GM23248 (cell line): ENCODE measurements around the gene UBE3B. TPM values are rescaled to one million over a fixed set of nuclear protein-coding genes. Genes with fewer than 3 reads are reported as not detected.
"Not testable (repeated sequence)": the region's sequence is repeated elsewhere in the genome, so short reads cannot be mapped to it uniquely, and the experiment has no call there.

Experiments used
- DNase-seq: peaks from one replicate; pipeline ENCODE4 v3.0.0-alpha.2; 2015
- H2AFZ ChIP-seq: fragments of 200-600 bp; sonication (generic); 2 replicates; pipeline ENCODE4 v1.6.1; 2016; ENCODE audit warnings: antibody characterized with exemption
- H3F3A ChIP-seq: fragments of 200-600 bp; sonication (generic); 2 replicates; pipeline ENCODE4 v1.6.1; 2016; ENCODE audit warnings: mild to moderate bottlenecking, antibody characterized with exemption, mixed run types; ENCODE audit not compliant: insufficient read depth
- H3K27ac ChIP-seq: fragments of 200-600 bp; sonication (generic); 2 replicates; pipeline ENCODE4 v1.5.1; 2016; ENCODE audit warnings: mild to moderate bottlenecking
- H3K27me3 ChIP-seq: fragments of 200-600 bp; sonication (generic); replicated peaks from 2 replicates; pipeline ENCODE4 v1.6.1; 2016; ENCODE audit warnings: mild to moderate bottlenecking; ENCODE audit not compliant: insufficient read depth
- H3K36me3 ChIP-seq: fragments of 200-600 bp; sonication (generic); 2 replicates; pipeline ENCODE4 v1.6.1; 2016; ENCODE audit warnings: low read depth, mild to moderate bottlenecking
- H3K4me1 ChIP-seq: fragments of 200-600 bp; sonication (generic); 2 replicates; pipeline ENCODE4 v1.6.1; 2016; ENCODE audit warnings: mild to moderate bottlenecking; ENCODE audit not compliant: insufficient read depth
- H3K4me2 ChIP-seq: fragments of 200-600 bp; sonication (generic); one replicate; pipeline ENCODE4 v1.6.1; 2016; ENCODE audit warnings: mild to moderate bottlenecking; ENCODE audit not compliant: unreplicated experiment
- H3K4me3 ChIP-seq: fragments of 200-600 bp; sonication (generic); 2 replicates; pipeline ENCODE4 v1.5.1; 2016; ENCODE audit warnings: mild to moderate bottlenecking
- H3K79me2 ChIP-seq: fragments of 200-600 bp; sonication (generic); 2 replicates; pipeline ENCODE4 v1.6.1; 2016; ENCODE audit warnings: mild to moderate bottlenecking; ENCODE audit not compliant: insufficient read depth
- H3K9ac ChIP-seq: fragments of 200-600 bp; sonication (generic); 2 replicates; pipeline ENCODE4 v1.6.1; 2016; ENCODE audit warnings: mild to moderate bottlenecking
- H3K9me2 ChIP-seq: fragments of 200-600 bp; sonication (generic); 2 replicates; pipeline ENCODE4 v1.6.1; 2016; ENCODE audit warnings: mixed run types, mild to moderate bottlenecking, moderate library complexity; ENCODE audit not compliant: insufficient read depth
- H3K9me3 ChIP-seq: fragments of 200-600 bp; sonication (generic); one replicate; pipeline ENCODE4 v1.6.1; 2017; ENCODE audit warnings: low read depth
- H4K20me1 ChIP-seq: fragments of 200-600 bp; sonication (generic); 2 replicates; pipeline ENCODE4 v1.6.0; 2016; ENCODE audit not compliant: insufficient read depth
- EZH2 ChIP-seq: fragments of 200-600 bp; sonication (generic); IDR thresholded peaks from 2 replicates; pipeline ENCODE4 v1.6.1; 2018; ENCODE audit warnings: antibody characterized with exemption, mild to moderate bottlenecking; ENCODE audit not compliant: insufficient read depth, poor library complexity, severe bottlenecking
- EZH2phosphoT487 ChIP-seq: fragments of 200-600 bp; sonication (generic); IDR thresholded peaks from 2 replicates; pipeline ENCODE4 v1.6.1; 2018; ENCODE audit warnings: antibody characterized with exemption, moderate library complexity, mild to moderate bottlenecking, low read depth; ENCODE audit not compliant: insufficient read depth
- WGBS, 2 experiments: methylation state at CpG; one replicate each; pipeline ENCODE4 v1.1.6; 2015 to 2017; ENCODE audit warnings: low lambda C conversion rate in 2 of 2, low coverage in 1 of 2; ENCODE audit errors: missing lambda C conversion rate in 2 of 2; 5-methylcytosine and 5-hydroxymethylcytosine counted together
- in situ Hi-C: fragments of 300-500 bp; cut with MboI; formaldehyde crosslinking; loops from 2 replicates; pipeline ENCODE4 v1.15.0; 2020
- polyA plus RNA-seq: library from polyadenylated mRNA; unstranded; fragments of >200 nt; fragmentation: Nextera tagmentation; extraction: Ambion mirVana; gene quantifications from 2 replicates; pipeline ENCODE4 v1.2.1, GENCODE V29; 2016
- total RNA-seq: library from RNA; depleted of rRNA; stranded (reverse); fragments of >200 nt; shearing (Covaris generic); gene quantifications from 2 replicates; pipeline ENCODE4 v1.2.3, GENCODE V29; 2014

The UBE3B gene
- total and polyA plus RNA-seq, 2 experiments from 2014 or later, result 32.0 to 38.3 TPM

DNA sequence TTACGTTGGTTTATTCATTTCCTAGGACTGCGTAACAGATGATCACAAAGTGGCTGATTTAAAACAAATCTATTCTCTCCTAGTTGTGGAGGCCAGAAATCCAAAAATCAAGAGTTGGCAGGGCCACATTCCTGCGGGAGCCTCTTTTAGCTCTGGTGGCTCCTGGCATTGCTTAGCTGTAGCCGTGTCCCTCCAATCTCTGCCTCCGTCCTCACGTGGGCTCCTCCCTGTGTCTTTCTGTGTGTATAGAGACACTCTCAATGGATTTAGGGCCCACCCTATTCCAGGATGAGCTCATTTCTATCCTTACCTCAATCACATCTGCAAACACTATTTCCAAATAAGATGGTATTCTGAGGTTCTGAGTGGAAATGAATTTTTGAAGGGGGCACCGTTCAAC, 42.9 kb upstream of the UBE3B start:
- DNase-seq, result no peak
- Histone ChIP-seq H3K36me3 (no peaks in the 10 kb centered on the region), H3K9me2 (no peaks in the 10 kb centered on the region), H3K9ac (no peak overlapping the region), H3K79me2 (no peaks in the 10 kb centered on the region), H3K27ac (no peak overlapping the region), H3K4me3 (no peak overlapping the region), H3K4me1 (peaks cover 9% of the 10 kb centered on the region), H3K9me3 (no peaks in the 10 kb centered on the region), H3K27me3 (no peaks in the 10 kb centered on the region), H4K20me1 (no peaks in the 10 kb centered on the region), H3K4me2 (no peak overlapping the region), H3F3A (no peaks in the 10 kb centered on the region), H2AFZ (no peak overlapping the region)
- TF ChIP-seq EZH2 (no peak), EZH2phosphoT487 (no peak)
- in situ Hi-C loops, result loop anchor here (5.0 kb wide), 1 partner anchor 43 kb away; the partner anchor contains the start of genes KCTD10 and UBE3B
- WGBS, 2 experiments, result 50 to 53% methylated on average over 7 of the region's 7 CpGs

- no peaks in the 10 kb centered on the region for H3K36me3 ChIP-seq
- H3K27ac ChIP-seq, result no peak overlapping the region
- in situ Hi-C loops, result no loop called here
- no peaks in the 10 kb centered on the region for H3K27me3 ChIP-seq
- 82 to 84% methylated on average over 17 of the region's 17 CpGs for WGBS, 2 experiments
- no peak for DNase-seq
- no peaks in the 10 kb centered on the region for H3K9me2 ChIP-seq
- no peaks in the 10 kb centered on the region for H3K79me2 ChIP-seq
- TF ChIP-seq EZH2, result no peak
- TF ChIP-seq EZH2phosphoT487, result no peak
- no peak overlapping the region for H3K9ac ChIP-seq
- H2AFZ ChIP-seq, result no peak overlapping the region
- H3F3A ChIP-seq, result no peaks in the 10 kb centered on the region
- H3K4me2 ChIP-seq, result no peak overlapping the region
- H3K4me1 ChIP-seq, result peaks cover 13% of the 10 kb centered on the region
- H4K20me1 ChIP-seq, result no peaks in the 10 kb centered on the region
- H3K4me3 ChIP-seq, result no peak overlapping the region
- H3K9me3 ChIP-seq, result no peaks in the 10 kb centered on the region
Measured at GRCh38 chr12:109435428-109436187, 41.8 kb upstream of the UBE3B start.

- WGBS, 2 experiments, result 81 to 83% methylated on average over 7 of the region's 7 CpGs
- in situ Hi-C loops, result no loop called here
Measured at GRCh38 chr12:109436188-109436560, 41.3 kb upstream of the UBE3B start.

GRCh38 chr12:109439181-109439580, 38.3 kb upstream of the UBE3B start:
- Histone ChIP-seq H2AFZ (no peak overlapping the region), H3K9me2 (no peaks in the 10 kb centered on the region), H3K79me2 (peaks cover 16% of the 10 kb centered on the region), H3K4me1 (peaks cover 20% of the 10 kb centered on the region), H3K4me3 (no peak overlapping the region), H3K27ac (no peak overlapping the region), H3F3A (peaks cover 10% of the 10 kb centered on the region), H3K27me3 (no peaks in the 10 kb centered on the region), H3K9ac (no peak overlapping the region), H3K9me3 (no peaks in the 10 kb centered on the region), H3K36me3 (peaks cover under 1% of the 10 kb centered on the region; the same call in 1 of the 2 replicates), H4K20me1 (no peaks in the 10 kb centered on the region), H3K4me2 (no peak overlapping the region)
- TF ChIP-seq EZH2phosphoT487, result no peak
- no peak for TF ChIP-seq EZH2
- WGBS, 2 experiments, result 44 to 47% methylated on average over 6 of the region's 6 CpGs
- in situ Hi-C loops, result no loop called here
- no peak for DNase-seq

More at GRCh38 chr12:109436188-109436560, 41.3 kb upstream of the UBE3B start:
- Histone ChIP-seq H3K4me1 (peaks cover 17% of the 10 kb centered on the region), H3K4me2 (no peak overlapping the region), H3K4me3 (no peak overlapping the region), H3K36me3 (no peaks in the 10 kb centered on the region), H3K27me3 (no peaks in the 10 kb centered on the region), H3K27ac (no peak overlapping the region), H3K9me2 (no peaks in the 10 kb centered on the region), H3K79me2 (no peaks in the 10 kb centered on the region), H3K9me3 (no peaks in the 10 kb centered on the region), H3K9ac (no peak overlapping the region), H3F3A (no peaks in the 10 kb centered on the region), H4K20me1 (no peaks in the 10 kb centered on the region), H2AFZ (no peak overlapping the region)
- no peak for DNase-seq
- TF ChIP-seq EZH2 (no peak), EZH2phosphoT487 (no peak)

DNA sequence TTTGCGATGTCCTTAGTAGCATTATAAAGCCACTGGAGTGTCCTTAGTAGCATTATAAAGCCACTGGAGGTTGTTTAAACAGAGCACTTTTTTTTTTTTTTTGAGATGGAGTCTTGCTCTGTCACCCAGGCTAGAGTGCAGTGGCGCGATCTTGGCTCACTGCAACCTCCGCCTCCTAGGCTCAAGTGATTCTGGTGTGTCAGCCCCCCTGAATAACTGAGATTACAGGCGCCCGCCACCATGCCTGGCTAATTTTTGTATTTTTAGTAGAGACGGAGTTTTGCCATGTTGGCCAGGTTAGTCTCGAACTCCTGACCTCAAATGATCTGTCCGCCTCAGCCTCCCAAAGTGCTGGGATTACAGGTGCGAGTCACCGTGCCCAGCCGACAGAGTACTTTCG, 37.5 kb upstream of the UBE3B start:
- H3K27me3 ChIP-seq, H3K36me3 ChIP-seq, H3K27ac ChIP-seq, in situ Hi-C loops, H3K4me3 ChIP-seq, DNase-seq, H3K4me2 ChIP-seq, H3K9me3 ChIP-seq, H3K9me2 ChIP-seq, H3K9ac ChIP-seq, H4K20me1 ChIP-seq, H2AFZ ChIP-seq: not testable (repeated sequence)
- Histone ChIP-seq H3K79me2 (peaks cover 19% of the 10 kb centered on the region), H3F3A (peaks cover 18% of the 10 kb centered on the region), H3K4me1 (peaks cover 28% of the 10 kb centered on the region)
- WGBS, 2 experiments, result 88 to 90% methylated on average over 13 of the region's 13 CpGs
